HepG2 (cell line): Measurements from ENCODE around the gene ATP6V0E2.
A peak's percentile ranks its signal among the peaks of the same experiment; 100 is the strongest.

Source experiments
- HDAC6 ChIP-seq: fragments of 200-600 bp; sonication (generic); IDR thresholded peaks from 2 replicates; pipeline ENCODE4 v1.7.0; 2017; ENCODE audit warnings: mild to moderate bottlenecking, antibody characterized with exemption, low read length, low read depth
- MTA3 ChIP-seq: sonication (generic); formaldehyde crosslinking; IDR thresholded peaks from 2 replicates; pipeline ENCODE4 v1.4.0; 2020; ENCODE audit warnings: missing genetic modification reagents
- ZFP36 ChIP-seq: fragments of 150-350 bp; IDR thresholded peaks from 2 replicates; pipeline ENCODE4 v1.6.1; 2018; ENCODE audit warnings: borderline replicate concordance, low read length, low read depth; ENCODE audit not compliant: partially characterized antibody
- ZNF644 ChIP-seq: IDR thresholded peaks from 2 replicates; pipeline ENCODE4 v1.6.1; 2016; ENCODE audit warnings: low read depth
- ZNF777 ChIP-seq: sonication (generic); formaldehyde crosslinking; IDR thresholded peaks from 2 replicates; pipeline ENCODE4 v1.4.0; 2020; ENCODE audit warnings: missing genetic modification reagents
- TF ChIP-seq, protein P1 (sequence below): sonication (generic); formaldehyde crosslinking; IDR thresholded peaks from 2 replicates; pipeline ENCODE4 v1.4.0; 2020; ENCODE audit warnings: missing genetic modification reagents
- TF ChIP-seq, protein P2 (sequence below): sonication (generic); formaldehyde crosslinking; IDR thresholded peaks from 2 replicates; pipeline ENCODE4 v1.4.0; 2020; ENCODE audit warnings: missing genetic modification reagents
- TF ChIP-seq, protein P3 (sequence below): sonication (generic); formaldehyde crosslinking; IDR thresholded peaks from 2 replicates; pipeline ENCODE4 v1.5.0; 2020; ENCODE audit warnings: missing genetic modification reagents
- TF ChIP-seq, protein P4 (sequence below): sonication (generic); formaldehyde crosslinking; IDR thresholded peaks from 2 replicates; pipeline ENCODE4 v1.5.0; 2020; ENCODE audit warnings: mild to moderate bottlenecking, missing genetic modification reagents, moderate library complexity
- TF ChIP-seq, protein P5 (sequence below): sonication (generic); formaldehyde crosslinking; IDR thresholded peaks from 2 replicates; pipeline ENCODE4 v1.4.0; 2020; ENCODE audit warnings: missing genetic modification reagents, borderline replicate concordance
- TF ChIP-seq, protein P6 (sequence below): sonication (generic); formaldehyde crosslinking; conservative IDR thresholded peaks from 2 replicates; pipeline ENCODE4 v1.4.0; 2020; ENCODE audit warnings: missing genetic modification reagents
- TF ChIP-seq, protein P7 (sequence below): sonication (generic); formaldehyde crosslinking; IDR thresholded peaks from 2 replicates; pipeline ENCODE4 v1.4.0; 2020; ENCODE audit warnings: missing genetic modification reagents

DNA sequence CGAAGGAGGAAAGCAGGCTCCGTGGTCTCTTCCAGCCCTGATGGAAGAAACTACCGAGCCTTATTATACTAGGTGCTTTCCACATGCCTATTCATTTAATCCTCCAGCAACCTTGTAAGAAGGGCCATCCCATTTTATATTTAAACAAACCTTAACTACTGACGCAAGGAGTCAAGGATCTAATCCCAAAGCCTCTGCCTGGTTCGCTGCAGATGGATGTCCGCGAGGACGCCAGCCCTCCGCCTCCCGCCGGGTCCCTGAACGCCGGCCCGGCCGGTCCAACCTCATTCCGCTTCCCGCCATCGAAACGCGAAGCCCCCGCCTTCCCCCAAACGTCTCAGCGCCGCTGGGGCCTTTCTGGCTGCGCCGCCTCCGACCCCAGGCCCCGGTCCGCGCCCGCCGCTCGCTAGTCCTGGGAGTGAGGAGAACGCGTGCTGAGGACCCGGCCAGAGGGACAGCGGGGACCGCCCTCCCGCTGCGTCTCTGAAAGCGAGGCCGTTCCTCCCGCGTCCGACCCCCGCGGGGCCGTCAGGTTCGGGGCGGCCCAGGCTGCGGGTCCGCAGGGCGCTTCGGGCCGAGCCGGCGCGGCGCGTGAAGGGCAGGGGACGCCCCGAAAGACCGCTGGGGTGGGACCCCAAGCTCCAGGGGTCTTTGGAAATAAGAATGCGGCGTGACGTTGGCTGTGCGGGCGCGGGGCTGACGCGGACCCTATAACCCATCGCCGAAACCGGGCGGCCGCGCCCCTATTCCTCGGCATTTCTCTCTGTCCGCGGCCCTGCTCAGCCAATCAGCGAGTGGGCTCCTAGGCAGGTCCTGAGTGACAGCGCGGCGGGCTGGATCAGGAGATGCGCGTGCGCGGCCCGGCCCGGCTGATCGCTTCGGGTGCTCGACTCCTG, at the start of gene ATP6V0E2:
- 0 out of 2 replicates have a peak, but pooled peaks have one; percentile 60 for TF ChIP-seq ZNF777 (CRISPR knock-in tag)
- TF ChIP-seq, protein P1, sequence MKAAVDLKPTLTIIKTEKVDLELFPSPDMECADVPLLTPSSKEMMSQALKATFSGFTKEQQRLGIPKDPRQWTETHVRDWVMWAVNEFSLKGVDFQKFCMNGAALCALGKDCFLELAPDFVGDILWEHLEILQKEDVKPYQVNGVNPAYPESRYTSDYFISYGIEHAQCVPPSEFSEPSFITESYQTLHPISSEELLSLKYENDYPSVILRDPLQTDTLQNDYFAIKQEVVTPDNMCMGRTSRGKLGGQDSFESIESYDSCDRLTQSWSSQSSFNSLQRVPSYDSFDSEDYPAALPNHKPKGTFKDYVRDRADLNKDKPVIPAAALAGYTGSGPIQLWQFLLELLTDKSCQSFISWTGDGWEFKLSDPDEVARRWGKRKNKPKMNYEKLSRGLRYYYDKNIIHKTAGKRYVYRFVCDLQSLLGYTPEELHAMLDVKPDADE, result no peak
- TF ChIP-seq, protein P2, sequence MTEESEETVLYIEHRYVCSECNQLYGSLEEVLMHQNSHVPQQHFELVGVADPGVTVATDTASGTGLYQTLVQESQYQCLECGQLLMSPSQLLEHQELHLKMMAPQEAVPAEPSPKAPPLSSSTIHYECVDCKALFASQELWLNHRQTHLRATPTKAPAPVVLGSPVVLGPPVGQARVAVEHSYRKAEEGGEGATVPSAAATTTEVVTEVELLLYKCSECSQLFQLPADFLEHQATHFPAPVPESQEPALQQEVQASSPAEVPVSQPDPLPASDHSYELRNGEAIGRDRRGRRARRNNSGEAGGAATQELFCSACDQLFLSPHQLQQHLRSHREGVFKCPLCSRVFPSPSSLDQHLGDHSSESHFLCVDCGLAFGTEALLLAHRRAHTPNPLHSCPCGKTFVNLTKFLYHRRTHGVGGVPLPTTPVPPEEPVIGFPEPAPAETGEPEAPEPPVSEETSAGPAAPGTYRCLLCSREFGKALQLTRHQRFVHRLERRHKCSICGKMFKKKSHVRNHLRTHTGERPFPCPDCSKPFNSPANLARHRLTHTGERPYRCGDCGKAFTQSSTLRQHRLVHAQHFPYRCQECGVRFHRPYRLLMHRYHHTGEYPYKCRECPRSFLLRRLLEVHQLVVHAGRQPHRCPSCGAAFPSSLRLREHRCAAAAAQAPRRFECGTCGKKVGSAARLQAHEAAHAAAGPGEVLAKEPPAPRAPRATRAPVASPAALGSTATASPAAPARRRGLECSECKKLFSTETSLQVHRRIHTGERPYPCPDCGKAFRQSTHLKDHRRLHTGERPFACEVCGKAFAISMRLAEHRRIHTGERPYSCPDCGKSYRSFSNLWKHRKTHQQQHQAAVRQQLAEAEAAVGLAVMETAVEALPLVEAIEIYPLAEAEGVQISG (CRISPR knock-in tag), result peak; percentile 38; the same call in 1 of the 2 replicates
- TF ChIP-seq, protein P3, sequence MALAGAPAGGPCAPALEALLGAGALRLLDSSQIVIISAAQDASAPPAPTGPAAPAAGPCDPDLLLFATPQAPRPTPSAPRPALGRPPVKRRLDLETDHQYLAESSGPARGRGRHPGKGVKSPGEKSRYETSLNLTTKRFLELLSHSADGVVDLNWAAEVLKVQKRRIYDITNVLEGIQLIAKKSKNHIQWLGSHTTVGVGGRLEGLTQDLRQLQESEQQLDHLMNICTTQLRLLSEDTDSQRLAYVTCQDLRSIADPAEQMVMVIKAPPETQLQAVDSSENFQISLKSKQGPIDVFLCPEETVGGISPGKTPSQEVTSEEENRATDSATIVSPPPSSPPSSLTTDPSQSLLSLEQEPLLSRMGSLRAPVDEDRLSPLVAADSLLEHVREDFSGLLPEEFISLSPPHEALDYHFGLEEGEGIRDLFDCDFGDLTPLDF (CRISPR knock-in tag), result no peak
- TF ChIP-seq, protein P4, sequence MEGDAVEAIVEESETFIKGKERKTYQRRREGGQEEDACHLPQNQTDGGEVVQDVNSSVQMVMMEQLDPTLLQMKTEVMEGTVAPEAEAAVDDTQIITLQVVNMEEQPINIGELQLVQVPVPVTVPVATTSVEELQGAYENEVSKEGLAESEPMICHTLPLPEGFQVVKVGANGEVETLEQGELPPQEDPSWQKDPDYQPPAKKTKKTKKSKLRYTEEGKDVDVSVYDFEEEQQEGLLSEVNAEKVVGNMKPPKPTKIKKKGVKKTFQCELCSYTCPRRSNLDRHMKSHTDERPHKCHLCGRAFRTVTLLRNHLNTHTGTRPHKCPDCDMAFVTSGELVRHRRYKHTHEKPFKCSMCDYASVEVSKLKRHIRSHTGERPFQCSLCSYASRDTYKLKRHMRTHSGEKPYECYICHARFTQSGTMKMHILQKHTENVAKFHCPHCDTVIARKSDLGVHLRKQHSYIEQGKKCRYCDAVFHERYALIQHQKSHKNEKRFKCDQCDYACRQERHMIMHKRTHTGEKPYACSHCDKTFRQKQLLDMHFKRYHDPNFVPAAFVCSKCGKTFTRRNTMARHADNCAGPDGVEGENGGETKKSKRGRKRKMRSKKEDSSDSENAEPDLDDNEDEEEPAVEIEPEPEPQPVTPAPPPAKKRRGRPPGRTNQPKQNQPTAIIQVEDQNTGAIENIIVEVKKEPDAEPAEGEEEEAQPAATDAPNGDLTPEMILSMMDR, result no peak
- no peak for TF ChIP-seq ZNF644 (CRISPR knock-in tag)
- no peak for TF ChIP-seq MTA3 (CRISPR knock-in tag)
- TF ChIP-seq, protein P5, sequence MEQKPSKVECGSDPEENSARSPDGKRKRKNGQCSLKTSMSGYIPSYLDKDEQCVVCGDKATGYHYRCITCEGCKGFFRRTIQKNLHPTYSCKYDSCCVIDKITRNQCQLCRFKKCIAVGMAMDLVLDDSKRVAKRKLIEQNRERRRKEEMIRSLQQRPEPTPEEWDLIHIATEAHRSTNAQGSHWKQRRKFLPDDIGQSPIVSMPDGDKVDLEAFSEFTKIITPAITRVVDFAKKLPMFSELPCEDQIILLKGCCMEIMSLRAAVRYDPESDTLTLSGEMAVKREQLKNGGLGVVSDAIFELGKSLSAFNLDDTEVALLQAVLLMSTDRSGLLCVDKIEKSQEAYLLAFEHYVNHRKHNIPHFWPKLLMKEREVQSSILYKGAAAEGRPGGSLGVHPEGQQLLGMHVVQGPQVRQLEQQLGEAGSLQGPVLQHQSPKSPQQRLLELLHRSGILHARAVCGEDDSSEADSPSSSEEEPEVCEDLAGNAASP (CRISPR knock-in tag), result no peak
- TF ChIP-seq, protein P6, sequence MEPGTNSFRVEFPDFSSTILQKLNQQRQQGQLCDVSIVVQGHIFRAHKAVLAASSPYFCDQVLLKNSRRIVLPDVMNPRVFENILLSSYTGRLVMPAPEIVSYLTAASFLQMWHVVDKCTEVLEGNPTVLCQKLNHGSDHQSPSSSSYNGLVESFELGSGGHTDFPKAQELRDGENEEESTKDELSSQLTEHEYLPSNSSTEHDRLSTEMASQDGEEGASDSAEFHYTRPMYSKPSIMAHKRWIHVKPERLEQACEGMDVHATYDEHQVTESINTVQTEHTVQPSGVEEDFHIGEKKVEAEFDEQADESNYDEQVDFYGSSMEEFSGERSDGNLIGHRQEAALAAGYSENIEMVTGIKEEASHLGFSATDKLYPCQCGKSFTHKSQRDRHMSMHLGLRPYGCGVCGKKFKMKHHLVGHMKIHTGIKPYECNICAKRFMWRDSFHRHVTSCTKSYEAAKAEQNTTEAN, result no peak
- TF ChIP-seq HDAC6, result no peak
- no peak for TF ChIP-seq ZFP36
- TF ChIP-seq, protein P7, sequence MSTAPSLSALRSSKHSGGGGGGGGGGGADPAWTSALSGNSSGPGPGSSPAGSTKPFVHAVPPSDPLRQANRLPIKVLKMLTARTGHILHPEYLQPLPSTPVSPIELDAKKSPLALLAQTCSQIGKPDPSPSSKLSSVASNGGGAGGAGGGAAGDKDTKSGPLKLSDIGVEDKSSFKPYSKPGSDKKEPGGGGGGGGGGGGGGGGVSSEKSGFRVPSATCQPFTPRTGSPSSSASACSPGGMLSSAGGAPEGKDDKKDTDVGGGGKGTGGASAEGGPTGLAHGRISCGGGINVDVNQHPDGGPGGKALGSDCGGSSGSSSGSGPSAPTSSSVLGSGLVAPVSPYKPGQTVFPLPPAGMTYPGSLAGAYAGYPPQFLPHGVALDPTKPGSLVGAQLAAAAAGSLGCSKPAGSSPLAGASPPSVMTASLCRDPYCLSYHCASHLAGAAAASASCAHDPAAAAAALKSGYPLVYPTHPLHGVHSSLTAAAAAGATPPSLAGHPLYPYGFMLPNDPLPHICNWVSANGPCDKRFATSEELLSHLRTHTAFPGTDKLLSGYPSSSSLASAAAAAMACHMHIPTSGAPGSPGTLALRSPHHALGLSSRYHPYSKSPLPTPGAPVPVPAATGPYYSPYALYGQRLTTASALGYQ, result no peak
